ENCODE results near the gene COA5.

- TF ChIP-seq POLR2A (IDR thresholded peaks at IDR 0.05) (no peak), CTCF (IDR thresholded peaks at IDR 0.05) (no peak)
These were observed 29.3 kb upstream of the COA5 start for GRCh38 chr2:98637401-98638147.
